Measurements from ENCODE around the gene MAN1C1.

The MAN1C1 gene

DNA sequence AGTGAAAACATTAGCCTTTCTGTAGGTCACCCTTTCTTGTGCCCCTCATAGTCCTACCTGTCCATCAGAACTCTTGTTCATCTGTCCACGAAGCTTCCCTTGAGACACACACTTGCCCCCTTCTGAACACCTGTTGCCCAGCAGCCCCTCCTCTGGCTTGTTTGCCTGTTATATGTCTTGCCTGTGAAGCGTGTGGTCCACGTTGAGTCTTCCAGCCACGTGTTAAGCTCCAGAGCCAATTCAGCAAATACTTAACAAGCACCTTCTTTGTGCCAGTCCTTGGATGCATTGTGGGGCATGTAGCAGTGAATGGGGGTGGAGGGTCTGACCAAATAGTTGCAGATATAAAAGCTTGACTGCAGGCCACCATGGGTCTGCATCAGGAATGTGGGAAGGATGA, 66.6 kb downstream of the MAN1C1 start:
- DNase-seq (ENCODE audit: low spot score), result no peak
- POLR2A ChIA-PET (ENCODE audit: low non-redundant PET), result no interaction called here
- CTCF ChIA-PET, result no interaction called here
- H3K27ac ChIP-seq, result no peak overlapping the region
- no peak for TF ChIP-seq CTCF (conservative IDR thresholded peaks at IDR 0.05; ENCODE audit: low read depth)

- TF ChIP-seq CTCF (conservative IDR thresholded peaks at IDR 0.05; ENCODE audit: low read depth), result no peak
- POLR2A ChIA-PET (ENCODE audit: low non-redundant PET), result no interaction called here
- CTCF ChIA-PET, result no interaction called here
- H3K27ac ChIP-seq, result no peak overlapping the region
- DNase-seq (ENCODE audit: low spot score), result no peak
Measured at GRCh38 chr1:25683731-25684130, 67.1 kb downstream of the MAN1C1 start.

DNA sequence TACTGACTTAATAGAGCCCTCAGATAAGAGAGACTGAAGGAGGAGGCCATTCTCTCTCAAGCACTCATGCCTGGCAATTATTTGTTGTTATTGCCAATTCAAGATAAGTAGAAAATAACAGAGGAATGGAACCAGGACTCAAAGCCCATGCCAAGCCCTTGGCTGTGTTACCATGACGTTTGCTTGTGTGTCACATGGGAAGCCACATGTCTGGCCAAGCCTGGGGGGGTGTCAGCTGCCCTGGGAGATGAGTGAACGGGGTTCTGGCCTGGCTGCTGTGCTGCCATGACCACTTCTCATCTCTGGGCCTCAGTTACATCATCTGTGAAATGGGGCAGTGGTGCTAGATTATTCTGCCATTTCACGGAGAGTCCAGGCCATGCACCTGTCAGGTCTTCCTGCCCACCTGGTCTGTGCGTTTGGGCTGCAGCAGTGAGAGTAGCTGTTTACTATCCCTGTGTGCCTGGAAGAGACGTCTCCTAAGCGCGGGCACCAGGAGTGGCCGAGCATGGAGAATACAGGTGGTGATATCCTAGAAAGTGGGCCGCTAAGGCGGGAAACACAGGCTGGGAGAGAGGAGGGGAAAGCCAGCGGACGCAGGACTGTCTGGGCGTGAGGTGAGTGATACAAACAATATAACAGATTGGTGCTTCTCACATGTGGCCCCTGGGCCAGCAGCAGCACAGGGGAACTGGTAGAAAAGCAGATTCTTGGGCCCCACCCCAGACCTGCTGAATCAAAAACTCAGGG, 67.8 kb downstream of the MAN1C1 start:
- no peak for DNase-seq (ENCODE audit: low spot score)
- CTCF ChIA-PET, result interaction anchor here (0.6 kb wide), 1 partner anchor 68 kb away, joined by 4 read pairs; the partner anchor contains the start of gene MAN1C1
- POLR2A ChIA-PET (ENCODE audit: low non-redundant PET), result no interaction called here
- no peak for TF ChIP-seq CTCF (conservative IDR thresholded peaks at IDR 0.05; ENCODE audit: low read depth)
- H3K27ac ChIP-seq, result no peak overlapping the region

- ChIA-PET CTCF (interaction anchor here (0.6 to 1.4 kb wide), 3 partner anchors 10 to 112 kb away, joined by 3 to 4 read pairs (median 3); no protein-coding TSS in a partner anchor), POLR2A (ENCODE audit: low non-redundant PET) (no interaction called here)
- TF ChIP-seq CTCF (conservative IDR thresholded peaks at IDR 0.05; ENCODE audit: low read depth), result no peak
Measured at GRCh38 chr1:25685211-25685750, 68.7 kb downstream of the MAN1C1 start.

GRCh38 chr1:25685938-25686665, 69.5 kb downstream of the MAN1C1 start:
- no peak for DNase-seq (ENCODE audit: low spot score)
- H3K27ac ChIP-seq, result no peak overlapping the region
- CTCF ChIA-PET, result interaction anchor here (0.8 to 1.4 kb wide), 2 partner anchors 9 to 459 kb away, joined by 3 read pairs; no protein-coding TSS in a partner anchor
- no peak for TF ChIP-seq CTCF (conservative IDR thresholded peaks at IDR 0.05; ENCODE audit: low read depth)
- POLR2A ChIA-PET (ENCODE audit: low non-redundant PET), result no interaction called here

More at GRCh38 chr1:25685211-25685750, 68.7 kb downstream of the MAN1C1 start:
- no peak overlapping the region for H3K27ac ChIP-seq
- DNase-seq (ENCODE audit: low spot score), result no peak

GRCh38 chr1:25687221-25688017, 70.8 kb downstream of the MAN1C1 start:
- no peak for DNase-seq (ENCODE audit: low spot score)
- no peak for TF ChIP-seq CTCF (conservative IDR thresholded peaks at IDR 0.05; ENCODE audit: low read depth)
- ChIA-PET POLR2A (ENCODE audit: low non-redundant PET) (no interaction called here), CTCF (no interaction called here)
- H3K27ac ChIP-seq, result no peak overlapping the region

Measured in RWPE1 (cell line).